Measurements from ENCODE around the gene SUGCT. TPM values are rescaled to one million over a fixed set of nuclear protein-coding genes. Genes with fewer than 3 reads are reported as not detected.

SUGCT gene
- total and polyA plus RNA-seq, 9 of the 15 experiments (the other 6 are each of a cell fraction or from before 2014, with no cell fraction given): 0.58 to 2.5 (median 1.4) TPM

DNA sequence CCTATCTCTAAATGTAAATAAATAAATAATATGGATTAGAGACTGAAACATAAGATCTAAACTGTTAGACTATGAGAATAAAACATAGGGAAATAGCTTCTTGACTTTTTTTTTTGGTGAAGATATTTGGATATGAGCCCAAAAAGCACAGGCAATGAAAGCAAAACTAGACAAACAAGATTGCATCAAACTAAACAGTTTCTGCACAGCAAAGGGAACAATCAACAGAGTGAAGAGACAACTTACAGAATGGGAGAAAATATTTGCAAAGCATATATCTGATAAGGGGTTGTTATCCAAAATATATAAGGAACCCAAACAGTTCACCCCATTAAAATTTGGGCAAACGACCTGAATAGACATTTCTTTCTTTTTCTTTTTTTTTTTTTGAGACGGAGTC lies 148.1 kb downstream of the SUGCT start:
- in situ Hi-C loops (cut with MboI) (no loop called here), intact Hi-C loops (cut with micrococcal nuclease) (no loop called here)
- Histone ChIP-seq H3K27ac (ENCODE audit: extremely low read depth, low read depth, low read length) (no peak overlapping the region), H2AFZ (ENCODE audit: low read depth, low read length) (no peak overlapping the region), H3K27me3 (ENCODE audit: control insufficient read depth in 2 of 2, insufficient read depth in 2 of 2, low read length in 2 of 2) (no peaks in the 10 kb centered on the region), H4K20me1 (replicated peaks; ENCODE audit: control insufficient read depth, insufficient read depth, low read length) (no peaks in the 10 kb centered on the region), H3K4me3 (no peak overlapping the region), H3K9me1 (ENCODE audit: control insufficient read depth, insufficient read depth, low read length) (no peaks in the 10 kb centered on the region), H3K36me3 (ENCODE audit: control insufficient read depth, insufficient read depth, low read length) (no peaks in the 10 kb centered on the region), H3K79me2 (ENCODE audit: control insufficient read depth, insufficient read depth, low read length) (no peaks in the 10 kb centered on the region), H3K4me2 (ENCODE audit: insufficient read depth, low read length) (no peak overlapping the region), H3K9ac (ENCODE audit: insufficient read depth in 1 of 2, low read depth in 2 of 2, low read length in 2 of 2) (no peak overlapping the region), H3K9me3 (replicated peaks; ENCODE audit: control insufficient read depth, insufficient read depth, low read depth, low read length) (no peaks in the 10 kb centered on the region), H3K4me1 (replicated peaks in 1 of 2; ENCODE audit: control insufficient read depth in 2 of 2, insufficient read depth in 2 of 2, low read length in 2 of 2) (no peaks in the 10 kb centered on the region)
- ATAC-seq: no peak
- BruUV-seq (replicated peaks): no TSS peak
- no peak for TF ChIP-seq FOXA1 (IDR thresholded peaks at IDR 0.05; ENCODE audit: borderline replicate concordance)
- TF ChIP-seq U2AF1 (optimal IDR thresholded peaks at IDR 0.05; ENCODE audit: low read depth, low read length): no peak
- TF ChIP-seq PTTG1 (tag; IDR thresholded peaks at IDR 0.05; ENCODE audit: low read depth): no peak
- TF ChIP-seq NCOR1 (IDR thresholded peaks at IDR 0.05): no peak
- TF ChIP-seq MTA1 (IDR thresholded peaks at IDR 0.05; ENCODE audit: borderline replicate concordance): no peak
- no peak for TF ChIP-seq ZNF551 (CRISPR knock-in tag; IDR thresholded peaks at IDR 0.05)
- no peak for TF ChIP-seq CBX2 (IDR thresholded peaks at IDR 0.05; ENCODE audit: insufficient read depth, low read length, poor library complexity, severe bottlenecking)
- no peak for TF ChIP-seq FOXA3 (CRISPR knock-in tag; conservative IDR thresholded peaks at IDR 0.05 in 1 of 2, IDR thresholded peaks at IDR 0.05 in 1 of 2)
- TF ChIP-seq ZNF586 (CRISPR knock-in tag; conservative IDR thresholded peaks at IDR 0.05): no peak
- WGBS (ENCODE audit: insufficient coverage, low coverage, missing lambda C conversion rate): 0% methylated on average over 1 of the region's 2 CpGs
- CTCF ChIA-PET (ENCODE audit: low intra/inter-chr PET ratio): no interaction called here
- DNase-seq (ENCODE audit: extremely low read depth in 1 of 4, low spot score in 3 of 4): no peak
- POLR2A ChIA-PET: interaction anchor here (0.6 kb wide), 1 partner anchor 10 kb away, joined by 3 read pairs; no protein-coding TSS in a partner anchor
- no peak for FAIRE-seq

Measured in K562 (cell line).